HEK293T (cell line): Measurements from ENCODE around the gene KLK5.

Experiments used
- CTCF ChIA-PET: fragments of 350-600 bp; formaldehyde crosslinking; extraction: SDS; loops from one replicate; lab custom pipeline; 2021; ENCODE audit warnings: antibody characterized with exemption, inconsistent platforms; lab: Yijun Ruan, JAX
- POLR2A ChIA-PET: fragments of 350-600 bp; formaldehyde crosslinking; extraction: SDS; loops from one replicate; lab custom pipeline; 2020; ENCODE audit warnings: antibody characterized with exemption, inconsistent platforms; lab: Yijun Ruan, JAX
- DNase-seq: peaks from one replicate; pipeline ENCODE4 v3.0.0; 2012; ENCODE audit warnings: mixed read lengths; ENCODE audit errors: extremely low spot score
- ARNT ChIP-seq: fragments of 450-650 bp; IDR thresholded peaks from 2 replicates; pipeline ENCODE4 v1.6.1; 2017; ENCODE audit warnings: mild to moderate bottlenecking
- BHLHE40 ChIP-seq: fragments of 450-650 bp; IDR thresholded peaks from 2 replicates; pipeline ENCODE4 v1.6.1; 2016; ENCODE audit warnings: mild to moderate bottlenecking, moderate library complexity, borderline replicate concordance
- CTBP1 ChIP-seq: fragments of 450-650 bp; IDR thresholded peaks from 2 replicates; pipeline ENCODE4 v1.6.1; 2016; ENCODE audit warnings: borderline replicate concordance
- ELF4 ChIP-seq: fragments of 450-650 bp; IDR thresholded peaks from 2 replicates; pipeline ENCODE4 v1.6.1; 2017; ENCODE audit warnings: antibody characterized with exemption
- FOXA1 ChIP-seq: fragments of 450-650 bp; IDR thresholded peaks from 2 replicates; pipeline ENCODE4 v1.6.1; 2016; ENCODE audit warnings: mild to moderate bottlenecking
- FOXK2 ChIP-seq: fragments of 450-650 bp; IDR thresholded peaks from 2 replicates; pipeline ENCODE4 v1.6.1; 2016; ENCODE audit warnings: mild to moderate bottlenecking
- FOXM1 ChIP-seq: fragments of 450-650 bp; IDR thresholded peaks from 2 replicates; pipeline ENCODE4 v1.6.1; 2017; ENCODE audit warnings: mild to moderate bottlenecking, borderline replicate concordance
- HDGF ChIP-seq: fragments of 450-650 bp; IDR thresholded peaks from 2 replicates; pipeline ENCODE4 v1.6.1; 2017; ENCODE audit warnings: antibody characterized with exemption, borderline replicate concordance
- L3MBTL2 ChIP-seq: fragments of 450-650 bp; conservative IDR thresholded peaks from 2 replicates; pipeline ENCODE4 v1.6.1; 2016; ENCODE audit warnings: mild to moderate bottlenecking
- LEF1 ChIP-seq: fragments of 450-650 bp; IDR thresholded peaks from 2 replicates; pipeline ENCODE4 v1.6.1; 2017; ENCODE audit warnings: mild to moderate bottlenecking, borderline replicate concordance
- NFRKB ChIP-seq: fragments of 450-650 bp; IDR thresholded peaks from 2 replicates; pipeline ENCODE4 v1.6.1; 2016; ENCODE audit warnings: mild to moderate bottlenecking, moderate library complexity
- SP1 ChIP-seq: fragments of 450-650 bp; IDR thresholded peaks from 2 replicates; pipeline ENCODE4 v1.6.1; 2017
- SUZ12 ChIP-seq: fragments of 450-650 bp; IDR thresholded peaks from 2 replicates; pipeline ENCODE4 v1.6.1; 2016; ENCODE audit warnings: mild to moderate bottlenecking
- TARDBP ChIP-seq: fragments of 450-650 bp; IDR thresholded peaks from 2 replicates; pipeline ENCODE4 v1.6.1; 2016
- ZNF384 ChIP-seq: fragments of 450-650 bp; IDR thresholded peaks from 2 replicates; pipeline ENCODE4 v1.6.1; 2016
- TF ChIP-seq, protein P1 (sequence below): fragments of 450-650 bp; IDR thresholded peaks from 2 replicates; pipeline ENCODE4 v1.6.1; 2016

Gene KLK5

DNA sequence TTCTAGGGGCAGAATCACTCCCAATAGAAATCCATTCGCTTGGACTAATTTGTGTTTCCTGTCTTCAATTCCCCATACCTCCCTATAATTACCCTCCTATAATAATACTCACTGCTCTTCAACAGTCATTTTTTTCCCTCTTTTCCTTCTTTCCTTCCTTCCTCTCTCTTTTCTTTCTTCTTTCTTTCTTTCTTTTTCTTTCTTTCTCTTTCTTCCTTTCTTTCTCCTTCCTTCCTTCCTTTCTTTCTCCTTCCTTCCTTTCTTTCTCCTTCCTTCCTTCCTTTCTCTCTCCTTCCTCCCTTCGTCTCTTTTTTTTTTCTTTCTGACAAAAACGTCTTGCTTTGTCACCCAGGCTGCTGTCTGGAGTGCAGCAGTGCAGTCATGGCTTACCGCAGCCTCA is 8.0 kb downstream of the KLK5 start:
- TF ChIP-seq BHLHE40, result no peak
- TF ChIP-seq HDGF, result no peak
- no peak for TF ChIP-seq CTBP1
- TF ChIP-seq LEF1, result no peak
- TF ChIP-seq, protein P1, sequence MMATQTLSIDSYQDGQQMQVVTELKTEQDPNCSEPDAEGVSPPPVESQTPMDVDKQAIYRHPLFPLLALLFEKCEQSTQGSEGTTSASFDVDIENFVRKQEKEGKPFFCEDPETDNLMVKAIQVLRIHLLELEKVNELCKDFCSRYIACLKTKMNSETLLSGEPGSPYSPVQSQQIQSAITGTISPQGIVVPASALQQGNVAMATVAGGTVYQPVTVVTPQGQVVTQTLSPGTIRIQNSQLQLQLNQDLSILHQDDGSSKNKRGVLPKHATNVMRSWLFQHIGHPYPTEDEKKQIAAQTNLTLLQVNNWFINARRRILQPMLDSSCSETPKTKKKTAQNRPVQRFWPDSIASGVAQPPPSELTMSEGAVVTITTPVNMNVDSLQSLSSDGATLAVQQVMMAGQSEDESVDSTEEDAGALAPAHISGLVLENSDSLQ, result no peak
- TF ChIP-seq SUZ12, result no peak
- TF ChIP-seq ELF4, result no peak
- TF ChIP-seq L3MBTL2, result no peak
- TF ChIP-seq FOXK2, result no peak
- no peak for TF ChIP-seq TARDBP
- no peak for TF ChIP-seq FOXA1
- TF ChIP-seq FOXM1, result no peak
- TF ChIP-seq SP1, result no peak
- TF ChIP-seq NFRKB, result no peak
- no peak for TF ChIP-seq ZNF384
- TF ChIP-seq ARNT, result no peak
- ChIA-PET CTCF (no interaction called here), POLR2A (no interaction called here)
- no peak for DNase-seq

DNA sequence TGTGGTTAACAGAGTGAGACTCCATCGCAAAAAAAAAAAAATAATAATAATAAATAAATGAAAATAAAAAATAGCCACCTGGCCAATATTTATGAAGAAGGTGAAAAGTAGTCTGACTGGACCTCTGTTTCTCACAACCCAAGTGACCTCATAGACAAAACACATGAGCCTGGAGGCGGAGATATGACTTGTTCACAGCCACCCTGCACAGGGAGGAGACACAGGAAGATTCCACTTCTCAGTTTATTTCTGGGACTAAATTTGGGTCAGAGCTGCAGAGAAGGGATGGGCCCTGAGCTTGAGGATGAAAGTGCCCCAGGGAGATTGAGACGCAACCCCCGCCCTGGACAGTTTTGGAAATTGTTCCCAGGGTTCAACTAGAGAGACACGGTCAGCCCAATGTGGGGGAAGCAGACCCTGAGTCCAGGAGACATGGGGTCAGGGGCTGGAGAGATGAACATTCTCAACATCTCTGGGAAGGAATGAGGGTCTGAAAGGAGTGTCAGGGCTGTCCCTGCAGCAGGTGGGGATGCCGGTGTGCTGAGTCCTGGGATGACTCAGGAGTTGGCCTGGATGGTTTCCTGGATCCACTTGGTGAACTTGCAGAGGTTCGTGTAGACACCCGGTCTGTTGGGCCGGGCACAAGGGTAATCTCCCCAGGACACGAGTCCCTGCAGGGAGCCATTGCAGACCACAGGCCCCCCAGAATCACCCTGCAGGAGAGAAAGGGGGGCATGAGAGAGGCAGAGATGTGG is 9.6 kb downstream of the KLK5 start:
- no peak for DNase-seq
- TF ChIP-seq ELF4, result no peak
- no peak for TF ChIP-seq FOXM1
- TF ChIP-seq FOXK2, result no peak
- no peak for TF ChIP-seq SP1
- TF ChIP-seq SUZ12, result no peak
- TF ChIP-seq HDGF, result no peak
- TF ChIP-seq CTBP1, result no peak
- no peak for TF ChIP-seq ZNF384
- TF ChIP-seq, protein P1, result no peak
- no peak for TF ChIP-seq BHLHE40
- TF ChIP-seq NFRKB, result no peak
- TF ChIP-seq L3MBTL2, result no peak
- no peak for TF ChIP-seq LEF1
- no peak for TF ChIP-seq FOXA1
- TF ChIP-seq TARDBP, result no peak
- TF ChIP-seq ARNT, result no peak
- POLR2A ChIA-PET, result no interaction called here
- CTCF ChIA-PET, result interaction anchor here (0.8 kb wide), 1 partner anchor 73 kb away, joined by 3 read pairs; no protein-coding TSS in a partner anchor

DNA sequence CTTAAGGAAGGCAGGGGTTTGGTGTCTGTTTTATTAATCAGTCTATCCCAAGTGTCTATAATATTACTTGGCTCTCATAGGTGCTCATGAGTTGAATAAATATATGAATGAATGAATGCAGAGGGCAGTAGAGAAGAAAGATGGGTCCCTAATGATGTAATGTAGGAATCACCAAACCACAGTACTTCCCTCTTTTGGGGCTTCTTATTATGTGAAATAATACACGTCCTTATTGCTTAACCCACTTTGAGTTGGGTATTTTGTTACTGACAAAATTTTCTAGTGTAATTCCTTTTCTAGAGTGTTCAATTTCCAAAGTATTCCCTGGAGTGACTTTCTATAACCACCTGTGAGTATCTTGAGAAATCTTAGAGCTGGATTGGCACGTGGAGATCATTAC is 13.2 kb downstream of the KLK5 start:
- POLR2A ChIA-PET, result no interaction called here
- no peak for DNase-seq
- no peak for TF ChIP-seq TARDBP
- no peak for TF ChIP-seq FOXA1
- TF ChIP-seq FOXM1, result no peak
- no peak for TF ChIP-seq CTBP1
- TF ChIP-seq L3MBTL2, result no peak
- TF ChIP-seq FOXK2, result no peak
- no peak for TF ChIP-seq SUZ12
- TF ChIP-seq BHLHE40, result no peak
- TF ChIP-seq ELF4, result no peak
- TF ChIP-seq SP1, result no peak
- TF ChIP-seq, protein P1, result no peak
- TF ChIP-seq ARNT, result no peak
- TF ChIP-seq LEF1, result no peak
- TF ChIP-seq NFRKB, result no peak
- no peak for TF ChIP-seq ZNF384
- CTCF ChIA-PET, result interaction anchor here (1.2 to 1.4 kb wide), 2 partner anchors 9 to 18 kb away, joined by 3 read pairs; no protein-coding TSS in a partner anchor

DNA sequence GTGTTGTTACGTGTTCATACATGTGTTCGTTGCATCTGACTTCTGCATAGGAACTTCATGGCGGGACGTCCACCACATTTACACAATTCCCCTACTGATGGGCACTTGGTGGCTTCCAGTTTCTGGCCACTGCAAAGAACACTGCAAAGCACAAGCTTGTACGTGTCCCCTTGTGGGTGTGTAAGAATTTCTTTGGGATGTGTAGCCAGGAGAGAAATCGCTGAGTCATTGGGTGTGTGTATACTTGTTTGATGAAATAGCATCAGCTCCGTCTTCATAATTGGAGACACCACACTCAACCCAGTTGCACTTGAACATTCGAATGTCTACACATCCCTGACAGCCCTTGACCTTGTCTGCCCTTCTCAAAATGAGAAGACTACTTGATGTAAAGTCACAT is 19.2 kb downstream of the KLK5 start:
- ChIA-PET POLR2A (no interaction called here), CTCF (no interaction called here)

More for the DNA sequence above, 19.2 kb downstream of the KLK5 start:
- no peak for DNase-seq
- no peak for TF ChIP-seq CTBP1
- TF ChIP-seq TARDBP, result no peak
- no peak for TF ChIP-seq BHLHE40
- no peak for TF ChIP-seq FOXA1
- no peak for TF ChIP-seq SUZ12
- no peak for TF ChIP-seq ELF4
- no peak for TF ChIP-seq ARNT
- TF ChIP-seq L3MBTL2, result no peak
- TF ChIP-seq, protein P1, result no peak
- no peak for TF ChIP-seq HDGF
- no peak for TF ChIP-seq LEF1
- TF ChIP-seq FOXK2, result no peak
- TF ChIP-seq SP1, result no peak
